ENCODE measurements around the gene AHI1. TPM values are rescaled to one million over a fixed set of nuclear protein-coding genes. Genes with fewer than 3 reads are reported as not detected.

AHI1 gene
- total RNA-seq, 1 donor from 2014 or later = 5.4 TPM

DNA sequence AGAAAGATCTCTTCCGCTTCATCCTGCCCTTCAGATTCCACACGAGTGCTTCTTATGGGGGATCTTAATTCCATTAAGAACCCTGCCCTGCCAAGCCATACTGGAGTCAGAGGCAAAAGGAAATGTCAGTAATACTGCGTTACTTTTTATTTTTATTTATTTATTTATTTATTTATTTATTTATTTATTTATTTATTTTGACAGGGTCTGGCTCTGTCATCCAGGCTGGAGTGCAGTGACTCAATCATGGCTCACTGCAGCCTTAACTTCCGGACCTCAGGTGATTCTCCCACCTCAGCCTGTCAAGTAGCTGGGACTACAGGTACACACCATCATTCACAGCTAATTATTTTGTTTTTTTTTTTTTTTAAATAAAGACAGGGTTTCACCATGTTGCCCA is 236.9 kb downstream of the AHI1 start:
- no peaks in the 10 kb centered on the region for H3K9me3 ChIP-seq
- DNase-seq (ENCODE audit: low spot score in 2 of 2) = no peak
- intact Hi-C loops (cut with DNase I) = no loop called here
- no peaks in the 10 kb centered on the region for H3K36me3 ChIP-seq
- H3K27ac ChIP-seq = no peak overlapping the region
- TF ChIP-seq CTCF (IDR thresholded peaks at IDR 0.05) = no peak
- H3K4me3 ChIP-seq = no peak overlapping the region
- H3K4me1 ChIP-seq = no peaks in the 10 kb centered on the region
- H3K27me3 ChIP-seq = no peaks in the 10 kb centered on the region

DNA sequence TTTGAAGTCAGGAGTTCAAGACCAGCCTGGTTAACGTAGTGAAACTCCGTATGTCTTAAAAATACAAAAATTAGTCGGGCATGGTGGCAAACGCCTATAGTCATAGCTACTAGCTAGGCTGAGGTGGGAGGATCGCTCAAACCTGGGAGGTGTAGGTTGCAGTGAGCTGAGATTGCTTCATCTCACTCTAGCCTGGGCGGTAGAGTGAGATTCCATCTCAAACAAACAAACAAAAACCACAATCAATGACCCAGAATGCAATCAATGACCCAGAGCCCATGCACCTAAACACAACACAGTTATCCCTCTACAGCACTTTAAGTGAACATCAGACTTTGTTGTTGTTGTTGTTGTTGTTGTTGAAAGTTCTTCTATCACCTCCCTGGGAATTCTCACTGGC is 238.6 kb downstream of the AHI1 start:
- DNase-seq (ENCODE audit: low spot score in 2 of 2) = no peak
- Histone ChIP-seq H3K36me3 (no peaks in the 10 kb centered on the region), H3K9me3 (no peaks in the 10 kb centered on the region), H3K4me1 (no peaks in the 10 kb centered on the region), H3K27ac (no peak overlapping the region), H3K4me3 (no peak overlapping the region), H3K27me3 (no peaks in the 10 kb centered on the region)
- TF ChIP-seq CTCF (IDR thresholded peaks at IDR 0.05) = no peak
- intact Hi-C loops (cut with DNase I) = no loop called here

DNA sequence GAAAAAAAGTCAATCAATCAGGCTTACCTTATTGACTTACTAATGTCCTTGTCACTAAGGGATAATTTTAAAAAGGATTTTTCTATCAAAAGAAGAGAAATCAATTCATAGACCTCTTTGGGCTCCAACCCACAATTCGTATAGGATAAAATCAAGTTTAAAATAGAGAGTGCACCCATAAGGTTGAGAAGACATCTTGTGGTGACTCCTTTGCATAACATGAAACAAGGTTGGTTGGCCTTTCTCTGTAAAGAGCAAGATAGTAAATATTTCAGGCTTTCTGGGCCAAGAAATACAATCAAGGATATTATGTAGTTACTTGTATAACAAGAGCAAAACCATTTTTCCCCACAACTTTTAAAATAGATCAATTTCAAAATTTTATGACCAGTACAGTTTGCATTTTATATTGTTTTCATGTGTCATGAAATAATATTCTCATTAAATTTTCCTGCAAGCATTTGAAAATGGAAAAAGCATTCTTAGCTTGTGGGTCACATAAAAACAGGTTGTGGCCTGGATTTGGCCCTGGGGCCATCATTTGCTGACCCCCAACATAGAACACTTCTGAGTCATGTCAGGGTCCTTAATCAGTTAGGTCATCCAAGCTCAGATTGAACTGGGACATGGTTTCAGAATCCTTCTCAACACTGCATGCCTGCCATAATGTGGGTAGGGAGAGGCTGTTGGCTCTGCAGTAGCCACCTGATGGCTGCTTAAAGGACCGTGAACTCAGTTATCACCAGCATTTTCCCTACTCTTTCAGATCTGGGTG is 239.7 kb downstream of the AHI1 start:
- Histone ChIP-seq H3K4me3 (no peak overlapping the region), H3K9me3 (no peaks in the 10 kb centered on the region), H3K27me3 (no peaks in the 10 kb centered on the region), H3K4me1 (no peaks in the 10 kb centered on the region), H3K36me3 (no peaks in the 10 kb centered on the region), H3K27ac (no peak overlapping the region)
- intact Hi-C loops (cut with DNase I) = no loop called here
- no peak for DNase-seq (ENCODE audit: low spot score in 2 of 2)
- TF ChIP-seq CTCF (IDR thresholded peaks at IDR 0.05) = no peak

DNA sequence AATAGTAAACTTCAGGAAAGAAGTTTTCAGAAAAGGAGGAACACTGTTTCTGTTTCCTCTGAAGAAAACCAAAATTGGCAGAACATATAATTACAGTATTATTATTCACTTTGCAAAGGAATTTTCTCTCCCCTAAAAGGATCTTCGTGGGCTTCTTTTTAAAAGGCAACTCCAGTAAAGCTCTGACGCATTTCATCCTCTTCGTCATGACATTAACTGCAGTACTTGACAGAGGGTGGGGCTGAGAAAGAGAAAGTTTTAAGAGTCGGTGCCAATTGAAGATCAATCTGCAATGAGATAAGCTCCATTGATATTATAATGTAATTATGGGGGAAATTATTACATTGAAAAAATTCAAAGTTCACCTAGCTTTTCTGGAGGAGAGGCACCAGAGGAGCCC is 240.7 kb downstream of the AHI1 start:
- intact Hi-C loops (cut with DNase I) = no loop called here
- H3K27ac ChIP-seq = no peak overlapping the region

DNA sequence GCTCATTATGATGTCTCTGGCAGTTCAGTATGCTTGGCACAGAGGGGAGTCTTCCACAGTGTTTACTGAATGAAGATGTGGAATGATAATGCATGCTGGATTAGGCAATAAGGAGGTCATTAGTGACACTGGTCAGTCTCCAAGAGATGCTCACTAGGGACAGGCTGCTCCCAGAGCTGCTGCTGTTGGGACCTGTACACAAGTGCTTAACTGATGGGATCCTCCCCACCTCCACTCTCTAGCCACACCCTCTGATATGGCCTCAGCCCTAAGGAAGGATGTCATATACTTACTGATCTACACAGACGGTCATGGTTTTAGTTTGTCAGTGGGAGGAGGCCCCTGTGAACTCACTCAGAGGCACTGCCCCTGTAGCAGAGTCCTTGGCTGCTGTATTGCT is 243.1 kb downstream of the AHI1 start:
- intact Hi-C loops (cut with DNase I) = no loop called here
- Histone ChIP-seq H3K36me3 (no peaks in the 10 kb centered on the region), H3K4me1 (no peaks in the 10 kb centered on the region), H3K27ac (no peak overlapping the region), H3K27me3 (no peaks in the 10 kb centered on the region), H3K4me3 (no peak overlapping the region), H3K9me3 (no peaks in the 10 kb centered on the region)
- DNase-seq (ENCODE audit: low spot score in 2 of 2) = no peak
- no peak for TF ChIP-seq CTCF (IDR thresholded peaks at IDR 0.05)

More for the DNA sequence above, 240.7 kb downstream of the AHI1 start:
- no peak for TF ChIP-seq CTCF (IDR thresholded peaks at IDR 0.05)
- no peaks in the 10 kb centered on the region for H3K27me3 ChIP-seq
- H3K36me3 ChIP-seq = no peaks in the 10 kb centered on the region
- no peak overlapping the region for H3K4me3 ChIP-seq
- no peaks in the 10 kb centered on the region for H3K4me1 ChIP-seq
- DNase-seq (ENCODE audit: low spot score in 2 of 2) = no peak
- H3K9me3 ChIP-seq = no peaks in the 10 kb centered on the region

All from ascending aorta (tissue), 2 donors.